ENCODE measurements around the gene CGB7.

Gene CGB7

DNA sequence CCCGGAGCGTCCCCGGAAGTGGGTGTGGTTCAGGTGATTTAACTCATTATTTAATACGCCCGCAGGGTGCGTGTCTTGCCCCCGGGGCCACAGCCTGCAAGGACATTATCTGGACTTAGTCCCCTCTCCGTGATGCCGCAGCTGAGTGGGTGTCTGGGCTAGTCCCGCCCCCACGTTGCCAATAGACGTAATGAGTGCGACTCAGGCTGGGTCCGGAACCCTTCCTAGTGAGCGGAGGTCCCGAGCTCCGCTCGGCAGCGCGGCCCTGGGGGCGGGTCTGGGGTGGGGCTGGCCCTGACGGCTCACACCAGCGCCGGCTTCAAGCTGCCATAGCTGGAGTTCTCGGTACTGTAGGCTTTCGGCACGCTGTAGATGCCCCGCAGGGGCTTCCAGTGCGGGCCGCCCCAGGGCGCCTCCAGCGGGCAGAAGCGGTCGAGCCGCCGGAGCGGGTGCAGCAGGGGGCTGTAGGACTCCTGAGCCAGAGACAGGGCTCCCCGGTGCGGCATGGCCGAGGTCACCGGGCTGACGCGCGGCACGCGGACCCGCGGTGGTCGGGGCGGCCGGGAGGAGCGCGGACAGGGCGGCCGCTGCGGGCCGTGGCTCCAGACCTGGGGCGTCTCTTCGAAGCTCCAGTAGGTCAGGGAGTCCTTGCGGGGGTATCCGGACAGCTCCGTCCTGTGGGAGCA is 39.7 kb downstream of the CGB7 start (continued):
- TF ChIP-seq ZNF560 (tag by site-specific recombination; IDR thresholded peaks at IDR 0.05; ENCODE audit: borderline replicate concordance) = no peak
- peak; percentile 80 for TF ChIP-seq EGR2 (tag by site-specific recombination; IDR thresholded peaks at IDR 0.05; ENCODE audit: low read depth)
- TF ChIP-seq GLIS1 (tag by site-specific recombination; IDR thresholded peaks at IDR 0.05) = peak; percentile 49
- no peak for TF ChIP-seq RBAK (tag by site-specific recombination; IDR thresholded peaks at IDR 0.05)
- no peak for TF ChIP-seq ZNF23 (tag by site-specific recombination; IDR thresholded peaks at IDR 0.05; ENCODE audit: borderline replicate concordance)
- peak; percentile 58; the same call in 1 of the 2 replicates for TF ChIP-seq ZNF423 (tag by site-specific recombination; IDR thresholded peaks at IDR 0.05)
- no peak for TF ChIP-seq ZNF585B (tag by site-specific recombination; IDR thresholded peaks at IDR 0.05)
- TF ChIP-seq ZNF10 (tag by site-specific recombination; IDR thresholded peaks at IDR 0.05) = no peak
- no peak for TF ChIP-seq ZNF354C (tag by site-specific recombination; IDR thresholded peaks at IDR 0.05; ENCODE audit: borderline replicate concordance, low read depth)
- TF ChIP-seq, protein P1, sequence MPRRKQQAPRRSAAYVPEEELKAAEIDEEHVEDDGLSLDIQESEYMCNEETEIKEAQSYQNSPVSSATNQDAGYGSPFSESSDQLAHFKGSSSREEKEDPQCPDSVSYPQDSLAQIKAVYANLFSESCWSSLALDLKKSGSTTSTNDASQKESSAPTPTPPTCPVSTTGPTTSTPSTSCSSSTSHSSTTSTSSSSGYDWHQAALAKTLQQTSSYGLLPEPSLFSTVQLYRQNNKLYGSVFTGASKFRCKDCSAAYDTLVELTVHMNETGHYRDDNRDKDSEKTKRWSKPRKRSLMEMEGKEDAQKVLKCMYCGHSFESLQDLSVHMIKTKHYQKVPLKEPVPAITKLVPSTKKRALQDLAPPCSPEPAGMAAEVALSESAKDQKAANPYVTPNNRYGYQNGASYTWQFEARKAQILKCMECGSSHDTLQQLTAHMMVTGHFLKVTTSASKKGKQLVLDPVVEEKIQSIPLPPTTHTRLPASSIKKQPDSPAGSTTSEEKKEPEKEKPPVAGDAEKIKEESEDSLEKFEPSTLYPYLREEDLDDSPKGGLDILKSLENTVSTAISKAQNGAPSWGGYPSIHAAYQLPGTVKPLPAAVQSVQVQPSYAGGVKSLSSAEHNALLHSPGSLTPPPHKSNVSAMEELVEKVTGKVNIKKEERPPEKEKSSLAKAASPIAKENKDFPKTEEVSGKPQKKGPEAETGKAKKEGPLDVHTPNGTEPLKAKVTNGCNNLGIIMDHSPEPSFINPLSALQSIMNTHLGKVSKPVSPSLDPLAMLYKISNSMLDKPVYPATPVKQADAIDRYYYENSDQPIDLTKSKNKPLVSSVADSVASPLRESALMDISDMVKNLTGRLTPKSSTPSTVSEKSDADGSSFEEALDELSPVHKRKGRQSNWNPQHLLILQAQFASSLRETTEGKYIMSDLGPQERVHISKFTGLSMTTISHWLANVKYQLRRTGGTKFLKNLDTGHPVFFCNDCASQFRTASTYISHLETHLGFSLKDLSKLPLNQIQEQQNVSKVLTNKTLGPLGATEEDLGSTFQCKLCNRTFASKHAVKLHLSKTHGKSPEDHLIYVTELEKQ (tag by site-specific recombination; IDR thresholded peaks at IDR 0.05; ENCODE audit: borderline replicate concordance) = no peak
- TF ChIP-seq ZNF473 (tag by site-specific recombination; IDR thresholded peaks at IDR 0.05) = no peak
- TF ChIP-seq, protein P2, sequence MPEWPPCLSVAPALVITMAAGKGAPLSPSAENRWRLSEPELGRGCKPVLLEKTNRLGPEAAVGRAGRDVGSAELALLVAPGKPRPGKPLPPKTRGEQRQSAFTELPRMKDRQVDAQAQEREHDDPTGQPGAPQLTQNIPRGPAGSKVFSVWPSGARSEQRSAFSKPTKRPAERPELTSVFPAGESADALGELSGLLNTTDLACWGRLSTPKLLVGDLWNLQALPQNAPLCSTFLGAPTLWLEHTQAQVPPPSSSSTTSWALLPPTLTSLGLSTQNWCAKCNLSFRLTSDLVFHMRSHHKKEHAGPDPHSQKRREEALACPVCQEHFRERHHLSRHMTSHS (tag by site-specific recombination; IDR thresholded peaks at IDR 0.05) = no peak
- TF ChIP-seq ZNF391 (tag by site-specific recombination; IDR thresholded peaks at IDR 0.05; ENCODE audit: borderline replicate concordance, low read depth) = no peak
- no peak; the same call in 1 of the 2 replicates for TF ChIP-seq CTCF (tag by site-specific recombination; IDR thresholded peaks at IDR 0.05)
- peak; percentile 82 for TF ChIP-seq SP3 (tag by site-specific recombination; IDR thresholded peaks at IDR 0.05)
- no peak for TF ChIP-seq ZNF37A (tag by site-specific recombination; IDR thresholded peaks at IDR 0.05)
- TF ChIP-seq, protein P3, sequence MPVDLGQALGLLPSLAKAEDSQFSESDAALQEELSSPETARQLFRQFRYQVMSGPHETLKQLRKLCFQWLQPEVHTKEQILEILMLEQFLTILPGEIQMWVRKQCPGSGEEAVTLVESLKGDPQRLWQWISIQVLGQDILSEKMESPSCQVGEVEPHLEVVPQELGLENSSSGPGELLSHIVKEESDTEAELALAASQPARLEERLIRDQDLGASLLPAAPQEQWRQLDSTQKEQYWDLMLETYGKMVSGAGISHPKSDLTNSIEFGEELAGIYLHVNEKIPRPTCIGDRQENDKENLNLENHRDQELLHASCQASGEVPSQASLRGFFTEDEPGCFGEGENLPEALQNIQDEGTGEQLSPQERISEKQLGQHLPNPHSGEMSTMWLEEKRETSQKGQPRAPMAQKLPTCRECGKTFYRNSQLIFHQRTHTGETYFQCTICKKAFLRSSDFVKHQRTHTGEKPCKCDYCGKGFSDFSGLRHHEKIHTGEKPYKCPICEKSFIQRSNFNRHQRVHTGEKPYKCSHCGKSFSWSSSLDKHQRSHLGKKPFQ (tag by site-specific recombination; IDR thresholded peaks at IDR 0.05) = no peak
- no peak for TF ChIP-seq ZNF664 (tag by site-specific recombination; IDR thresholded peaks at IDR 0.05)
- no peak for TF ChIP-seq ZNF302 (tag by site-specific recombination; IDR thresholded peaks at IDR 0.05; ENCODE audit: low read depth)
- TF ChIP-seq ZNF639 (tag by site-specific recombination; IDR thresholded peaks at IDR 0.05) = no peak
- no peak for TF ChIP-seq ZNF366 (tag by site-specific recombination; conservative IDR thresholded peaks at IDR 0.05)
- no peak for TF ChIP-seq ZNF558 (tag by site-specific recombination; IDR thresholded peaks at IDR 0.05)
- TF ChIP-seq ZNF600 (tag by site-specific recombination; IDR thresholded peaks at IDR 0.05) = peak; percentile 64
- TF ChIP-seq OSR2 (tag by site-specific recombination; IDR thresholded peaks at IDR 0.05) = no peak
- TF ChIP-seq ZNF626 (tag by site-specific recombination; IDR thresholded peaks at IDR 0.05) = no peak
- 0 out of 2 replicates have a peak, but pooled peaks have one; percentile 14 for TF ChIP-seq HIC1 (tag by site-specific recombination; IDR thresholded peaks at IDR 0.05)
- no peak for TF ChIP-seq ZNF48 (tag by site-specific recombination; IDR thresholded peaks at IDR 0.05)
- TF ChIP-seq MZF1 (tag by site-specific recombination; IDR thresholded peaks at IDR 0.05; ENCODE audit: borderline replicate concordance) = no peak
- TF ChIP-seq ZFHX2 (tag by site-specific recombination; conservative IDR thresholded peaks at IDR 0.05) = peak; percentile 86

Measured in HEK293 (cell line).